CD4-positive, alpha-beta T cell treated with Interferon gamma for 1 hour (primary cell): ENCODE data around the gene GFY.
"Not testable (repeated sequence)": the region's sequence is repeated elsewhere in the genome, so short reads cannot be mapped to it uniquely, and the experiment has no call there.

ENCODE experiments used
- DNase-seq: peaks from one replicate; pipeline ENCODE4 v3.0.0-alpha.2; 2020

Gene GFY

DNA sequence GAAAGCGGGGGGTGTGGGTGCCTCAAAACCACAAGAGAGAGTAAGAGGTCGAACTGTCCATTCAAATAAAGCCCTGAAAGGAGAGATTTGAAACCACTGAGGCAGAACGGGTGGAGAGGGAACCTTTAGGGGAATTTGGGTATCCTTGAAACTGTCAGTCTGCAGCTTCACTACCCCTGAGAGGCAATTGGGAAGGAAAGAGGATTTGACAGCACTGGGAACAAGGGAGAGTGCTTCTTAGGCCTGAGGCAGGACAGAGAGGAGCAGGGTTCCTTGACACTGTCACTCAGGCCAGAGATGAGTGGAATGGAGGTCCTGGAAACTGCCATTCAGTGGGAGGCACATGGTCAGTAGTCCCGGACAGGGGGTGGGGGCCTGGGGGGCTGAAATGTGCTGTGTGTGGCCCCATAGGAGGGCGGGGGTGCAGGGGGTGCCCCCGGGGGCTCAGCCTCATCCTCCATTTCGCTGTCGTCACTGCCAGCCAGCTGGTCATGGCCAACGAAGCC is 5.0 kb downstream of the GFY start:
- no peak for DNase-seq

DNA sequence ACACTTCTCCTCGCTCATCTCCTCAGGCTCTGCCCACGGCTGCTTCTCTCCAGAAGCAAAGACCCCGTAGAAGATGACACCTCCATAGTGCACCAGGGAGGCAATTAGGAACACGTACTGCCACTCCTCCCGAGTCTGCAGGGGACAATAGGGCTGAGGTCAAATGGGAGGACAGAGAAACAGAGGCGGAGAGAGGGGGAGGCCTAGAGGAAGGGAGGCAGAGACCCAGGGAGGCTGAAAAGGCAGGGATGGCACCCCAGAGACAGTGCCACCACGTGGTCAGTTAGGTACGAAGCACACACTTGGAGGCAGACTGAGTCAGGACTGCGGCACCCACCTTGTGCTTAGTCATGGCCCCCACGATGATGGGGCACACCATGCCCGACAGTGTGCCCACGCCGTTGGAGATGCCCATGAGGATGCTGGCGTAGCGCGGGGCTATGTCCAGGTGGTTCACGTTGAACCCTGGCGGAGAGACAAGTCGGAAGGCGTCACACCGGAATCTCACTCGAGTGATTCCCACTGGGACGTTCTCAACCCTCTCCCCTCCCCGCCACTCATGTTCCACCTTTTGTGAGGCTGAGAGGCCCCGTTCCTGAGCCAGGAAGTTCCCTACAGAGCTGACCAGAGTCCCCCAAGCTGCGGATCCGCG is 5.6 kb downstream of the GFY start:
- DNase-seq: no peak

DNA sequence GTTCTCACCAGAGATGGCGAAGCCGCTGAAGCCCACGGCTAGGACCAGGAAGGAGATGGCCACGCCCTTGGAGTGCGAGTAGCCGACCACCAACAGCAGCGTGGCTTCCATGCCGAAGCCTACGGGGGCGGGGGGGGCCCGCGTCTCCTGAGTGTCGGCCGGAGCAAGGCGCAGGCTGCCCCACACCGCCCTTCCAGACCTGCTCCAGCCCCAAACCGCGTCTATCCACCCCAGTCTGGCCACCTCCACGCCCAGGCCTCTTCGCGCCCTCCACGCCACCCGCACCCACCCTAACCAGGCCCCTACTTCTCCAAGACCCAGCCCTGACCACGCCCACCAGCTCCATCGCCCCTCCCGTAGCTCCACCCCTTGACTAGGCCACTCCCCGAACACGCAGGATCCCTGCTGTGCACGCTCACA is 6.2 kb downstream of the GFY start:
- no peak for DNase-seq

DNA sequence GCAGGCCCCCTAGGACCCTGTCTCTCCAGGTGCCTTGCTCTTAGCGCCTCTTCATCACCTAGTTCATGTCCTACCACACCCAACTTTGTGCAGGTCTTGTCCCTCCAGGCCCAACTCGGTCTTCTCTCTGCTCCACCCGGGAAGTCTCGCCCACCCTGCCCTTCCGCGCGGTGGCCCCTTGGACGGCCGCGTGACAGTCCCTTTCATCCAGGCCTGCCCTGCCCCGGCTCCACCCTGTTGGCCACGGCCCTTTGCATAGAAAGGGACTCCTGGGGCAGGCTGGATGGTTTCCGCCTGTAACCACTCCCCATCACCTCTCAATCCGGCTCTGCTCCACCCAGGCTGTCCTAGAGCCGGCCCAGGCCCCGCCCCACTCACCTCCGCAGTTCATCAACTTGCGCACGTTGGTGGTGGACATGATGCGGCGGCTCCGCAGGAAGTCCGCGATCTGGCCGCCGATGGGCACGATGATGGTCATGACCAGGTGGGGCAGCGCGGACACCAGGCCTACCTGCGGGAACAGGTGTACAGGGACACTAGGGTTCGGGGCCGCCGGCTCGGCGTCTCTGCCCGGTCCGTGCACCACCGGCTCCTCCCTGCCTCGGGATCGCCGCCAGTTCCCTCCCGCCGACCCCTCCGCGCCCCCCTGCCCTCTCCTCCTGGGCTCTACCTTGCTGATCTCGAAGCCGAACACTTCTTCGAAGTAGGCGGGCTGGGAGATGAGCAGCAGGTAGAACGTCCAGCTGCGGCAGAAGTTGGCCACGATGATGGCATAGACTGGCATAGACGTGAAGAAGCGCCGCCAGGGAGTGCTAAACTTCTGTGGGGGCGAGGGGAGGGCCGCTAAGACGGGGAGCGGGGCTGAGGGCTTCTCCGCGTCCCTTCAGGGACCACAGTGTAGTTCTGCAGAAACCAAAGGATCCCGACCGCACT is 7.2 kb downstream of the GFY start:
- DNase-seq: no peak

DNA sequence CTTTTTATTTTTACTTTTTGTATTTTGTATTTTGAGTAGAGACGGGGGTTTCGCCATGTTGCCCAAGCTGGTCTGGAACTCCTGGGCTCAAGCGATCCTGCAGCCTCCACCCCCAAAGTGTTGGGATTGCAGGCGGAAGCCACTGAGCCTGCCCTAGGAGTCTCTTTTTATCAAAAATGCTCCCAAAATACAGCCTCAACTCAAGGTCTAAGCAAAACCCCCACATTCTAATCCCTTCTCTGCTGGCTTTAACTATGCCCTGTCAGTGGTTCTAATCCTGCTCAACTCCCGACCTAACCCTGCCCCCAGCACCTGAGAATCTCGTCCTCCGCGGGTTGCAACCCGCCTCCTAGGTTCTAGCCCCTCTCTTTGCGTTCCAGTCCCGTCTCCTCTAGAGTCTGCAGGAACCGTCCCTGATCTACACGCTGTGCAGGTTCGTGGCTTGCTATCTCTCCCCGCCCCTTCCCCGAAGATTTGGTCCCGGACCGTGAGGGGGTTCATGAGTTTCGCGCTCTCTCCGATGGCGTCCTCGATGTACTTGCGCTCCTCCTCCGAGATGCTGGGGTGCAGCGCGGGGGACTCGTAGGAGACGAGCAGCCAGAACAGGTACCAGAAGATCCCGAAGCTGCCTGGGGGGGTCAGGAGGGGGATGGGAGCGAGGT is 8.2 kb downstream of the GFY start:
- no peak for DNase-seq

DNA sequence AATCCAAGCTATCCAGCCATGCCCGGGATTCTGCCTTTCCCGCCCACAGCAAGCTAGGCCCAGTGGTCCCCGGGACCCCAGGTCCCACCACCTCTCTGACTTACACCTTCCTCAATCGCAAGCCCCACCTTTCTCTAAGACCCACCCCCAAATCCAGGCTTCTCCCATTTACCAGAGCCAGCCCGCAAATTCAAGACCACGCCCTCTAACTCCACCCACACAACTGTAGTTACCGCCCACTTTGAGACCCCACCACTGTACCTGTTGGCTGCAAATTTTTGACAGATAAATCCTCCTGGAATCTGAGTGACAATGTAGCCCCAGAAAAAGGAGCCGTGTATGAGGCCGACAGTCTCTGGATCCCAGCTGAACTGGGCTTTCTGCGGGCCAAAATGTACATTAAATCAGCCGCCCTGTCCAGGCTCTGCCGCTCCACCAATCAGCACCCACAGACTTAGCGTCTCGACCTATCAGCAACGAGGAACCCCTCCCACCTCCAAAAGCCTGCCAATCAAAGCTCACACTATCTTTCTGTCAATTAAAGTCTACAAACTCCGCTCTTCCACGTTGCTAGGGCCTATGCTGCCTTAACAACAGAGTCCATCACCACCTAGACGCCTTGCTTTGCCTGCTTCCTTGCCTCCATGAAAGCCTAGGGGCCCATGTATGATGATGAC is 9.9 kb downstream of the GFY start:
- DNase-seq: no peak

DNA sequence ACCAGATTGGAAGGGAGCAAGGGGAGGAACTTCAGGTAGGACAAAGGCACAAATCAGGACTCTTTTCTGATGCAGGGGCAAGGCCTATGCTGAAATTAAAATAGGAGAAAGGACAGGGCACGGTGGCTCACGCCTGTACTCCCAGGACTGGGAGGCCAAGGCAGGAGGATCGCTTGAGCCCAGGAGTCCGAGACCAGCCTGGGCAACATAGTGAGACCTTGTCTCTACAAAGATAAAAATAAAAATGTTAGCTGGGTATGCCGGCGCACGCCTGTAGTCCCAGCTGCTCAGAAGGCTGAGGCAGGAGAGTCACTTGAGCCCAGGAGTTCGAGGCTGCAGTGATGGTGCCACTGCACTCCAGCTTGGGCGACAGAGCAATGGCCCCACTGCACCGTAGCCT is 10.5 kb downstream of the GFY start:
- DNase-seq: no peak

DNA sequence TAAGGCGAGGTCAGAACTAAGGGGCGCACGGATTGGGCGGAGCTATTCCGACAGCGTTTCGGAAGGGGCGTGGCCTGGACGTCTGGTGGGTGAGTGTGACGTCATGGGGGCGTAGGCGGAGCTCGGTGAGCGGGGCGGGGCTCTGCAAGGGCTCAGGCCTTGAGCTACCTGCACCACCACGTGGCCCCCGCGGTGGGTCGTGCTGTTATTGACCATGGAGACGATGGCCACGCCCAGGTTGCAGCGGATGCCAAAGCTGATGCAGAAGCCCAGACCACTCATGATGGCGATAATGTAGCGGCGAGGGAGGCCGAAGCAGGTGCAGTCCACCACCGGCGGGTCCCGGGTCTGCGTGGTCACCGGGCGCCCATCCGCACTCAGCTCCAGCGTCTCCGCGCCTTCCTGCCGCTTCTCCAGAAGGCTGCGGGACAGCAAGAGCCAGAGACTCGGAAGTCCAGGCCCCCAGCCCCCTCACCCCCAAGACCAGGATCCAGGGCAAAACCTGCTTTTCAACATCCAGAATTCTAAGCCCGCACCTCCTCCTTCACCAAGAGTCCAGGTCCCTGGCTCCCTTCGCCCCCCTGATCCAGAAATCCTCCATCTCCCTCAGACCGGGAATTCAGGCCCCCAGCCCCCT is 11.3 kb downstream of the GFY start:
- peak; percentile 53 for DNase-seq

DNA sequence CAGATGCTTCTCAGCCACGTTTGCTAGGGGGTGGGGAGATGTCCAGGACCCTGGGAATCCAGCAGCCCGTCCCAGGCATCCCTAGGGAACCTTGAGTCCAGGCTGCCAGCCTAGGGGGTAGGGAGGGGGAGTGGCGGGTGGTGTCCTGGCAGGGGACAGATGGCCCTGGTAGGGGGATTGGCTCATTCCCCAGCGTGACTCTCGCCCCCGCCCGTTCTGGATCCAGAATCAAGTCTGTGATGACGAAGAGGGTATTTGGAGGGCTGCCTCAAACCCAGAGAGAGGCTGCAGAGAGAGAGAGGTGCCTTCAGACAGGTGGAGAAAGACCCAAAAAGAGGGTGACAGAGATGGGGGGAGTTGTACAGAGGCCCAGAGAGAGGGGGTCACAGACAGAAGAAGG is 12.0 kb downstream of the GFY start:
- no peak for DNase-seq

DNA sequence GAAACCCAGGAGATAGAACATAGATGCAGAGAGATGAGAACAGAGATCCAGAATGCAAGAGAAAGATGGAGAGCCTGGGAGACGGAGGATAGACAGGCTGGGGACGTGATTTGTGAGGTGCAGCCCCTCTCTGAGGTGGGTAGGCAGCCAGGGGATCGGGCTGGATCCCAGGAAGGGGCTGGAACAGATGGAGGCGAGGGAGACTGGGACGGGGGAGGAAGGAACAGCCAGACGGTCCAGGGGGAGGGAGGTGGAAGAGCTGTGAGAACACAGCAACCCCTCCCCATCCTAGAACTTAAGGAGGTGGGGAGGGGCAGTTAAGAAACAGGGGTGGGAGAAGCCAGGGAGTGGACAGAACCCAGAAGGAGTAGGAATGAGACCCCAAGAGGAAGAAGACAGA is 13.1 kb downstream of the GFY start:
- DNase-seq: no peak

DNA sequence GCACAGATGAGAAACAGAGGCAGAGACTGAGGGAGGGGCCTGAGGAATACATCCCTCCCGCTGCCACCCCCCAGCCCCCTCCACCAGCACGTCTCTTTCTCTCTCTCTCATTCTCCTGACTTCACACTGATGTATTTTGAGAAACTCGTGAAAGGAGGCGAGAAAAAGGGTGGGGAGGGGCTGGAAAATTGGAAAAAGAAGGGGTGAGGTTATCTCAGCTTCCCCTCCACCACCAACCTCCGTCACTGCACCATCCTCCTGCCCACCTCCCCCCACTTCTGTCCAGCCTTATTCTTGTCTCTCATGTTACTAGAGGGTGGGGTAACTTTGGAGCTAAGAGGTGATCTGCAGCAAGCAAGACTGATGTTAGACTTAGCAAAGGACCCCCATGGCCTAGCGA is 14.6 kb downstream of the GFY start:
- DNase-seq: no peak

DNA sequence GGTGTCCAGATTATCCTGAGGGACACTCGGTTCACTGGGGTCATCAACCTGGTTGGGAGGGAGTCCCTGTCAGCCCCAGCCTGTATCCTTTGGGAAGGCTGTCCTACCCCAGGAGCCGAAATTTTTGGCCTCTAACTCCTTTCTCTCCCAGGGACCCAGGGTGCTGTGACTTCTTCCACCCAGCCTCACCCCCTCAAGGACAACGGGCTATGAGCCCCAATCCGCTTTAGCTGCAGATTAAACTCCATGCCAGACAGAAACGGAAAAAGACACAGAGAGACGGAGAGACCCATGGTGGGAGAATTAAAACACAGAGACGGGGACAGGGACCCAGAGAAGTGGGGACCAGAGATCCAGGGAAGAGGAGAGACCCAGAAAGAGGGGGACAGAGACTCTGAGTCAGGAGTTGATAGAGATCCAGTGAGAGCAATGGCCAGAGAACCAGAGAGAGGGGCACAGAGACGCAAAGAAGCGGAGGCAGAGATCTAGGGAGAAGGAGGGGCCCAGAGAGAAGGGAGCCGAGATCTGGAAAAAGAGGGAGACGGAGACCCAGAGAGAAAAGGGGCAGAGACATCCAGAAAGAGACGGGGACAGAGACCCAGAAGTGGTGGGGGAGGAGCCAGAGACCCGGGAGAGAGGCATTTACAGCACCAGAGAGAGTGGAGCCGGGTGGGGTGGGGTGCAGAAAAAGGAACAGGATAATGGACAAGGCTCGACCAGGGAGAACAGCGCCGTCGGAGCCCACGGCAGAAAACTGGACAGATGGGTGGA is 15.4 kb downstream of the GFY start:
- DNase-seq: no peak

DNA sequence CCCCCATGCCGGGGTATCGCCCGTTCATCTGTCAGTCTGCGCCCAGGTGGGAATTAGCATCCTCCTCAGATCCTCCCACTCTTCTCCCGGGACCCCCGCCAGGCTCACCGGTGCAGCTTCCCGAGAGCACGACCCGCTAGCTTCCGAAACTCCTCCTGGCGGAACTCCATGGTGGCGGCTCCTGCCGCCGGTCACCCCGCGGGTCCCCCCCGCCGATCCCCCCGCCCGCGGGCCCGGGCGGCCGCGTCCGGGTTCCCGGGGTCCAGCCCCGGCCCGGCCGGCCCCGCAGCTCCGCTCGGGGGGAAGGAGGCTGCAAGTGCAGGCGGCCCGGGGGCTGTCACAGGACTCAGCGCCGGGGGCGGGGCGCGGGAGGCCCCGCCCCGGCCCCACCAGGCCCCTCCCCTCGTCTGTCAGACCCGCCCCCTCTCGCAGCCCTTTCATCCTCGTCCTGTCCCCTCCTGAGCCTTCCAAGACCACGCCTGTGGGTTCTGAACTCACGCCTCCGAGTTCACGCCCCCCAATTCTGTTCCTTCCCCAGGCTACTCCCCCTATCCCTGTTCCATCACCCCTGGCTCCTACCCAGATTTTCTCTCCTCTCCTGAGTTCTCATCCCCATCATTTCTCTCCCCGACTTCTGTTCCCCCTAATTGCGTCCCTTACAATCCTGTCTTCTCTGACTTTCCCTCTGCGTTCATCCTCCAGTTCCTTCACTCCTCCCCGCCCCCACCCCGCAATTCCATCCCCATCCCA is 16.2 kb downstream of the GFY start, which contains the start of gene SLC17A7:
SLC17A7 (minus strand) TSS at position 318 of the 750 bp plus-strand sequence; CDS start at position 170, 148 bp downstream.
- peak; percentile 39 for DNase-seq

DNA sequence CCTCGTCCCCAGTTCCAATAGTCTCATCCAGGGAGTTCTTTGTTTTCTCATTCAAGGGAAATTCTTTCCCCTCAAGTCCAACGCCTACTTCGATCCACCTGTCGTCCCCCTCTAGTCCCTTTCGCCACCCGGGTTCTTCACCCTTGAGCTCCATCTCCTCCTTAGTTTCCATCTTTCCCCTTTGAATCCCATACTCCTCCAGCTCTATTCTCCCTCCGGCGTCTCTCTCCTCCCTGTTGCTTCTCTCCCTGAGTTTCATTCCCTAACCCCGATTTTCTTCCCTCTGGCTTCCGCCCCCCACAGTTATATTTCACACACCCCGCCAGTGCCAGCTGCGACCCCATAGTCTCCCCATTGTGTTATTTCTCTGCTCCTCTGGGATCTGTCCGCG is 16.8 kb downstream of the GFY start:
- DNase-seq: no peak

DNA sequence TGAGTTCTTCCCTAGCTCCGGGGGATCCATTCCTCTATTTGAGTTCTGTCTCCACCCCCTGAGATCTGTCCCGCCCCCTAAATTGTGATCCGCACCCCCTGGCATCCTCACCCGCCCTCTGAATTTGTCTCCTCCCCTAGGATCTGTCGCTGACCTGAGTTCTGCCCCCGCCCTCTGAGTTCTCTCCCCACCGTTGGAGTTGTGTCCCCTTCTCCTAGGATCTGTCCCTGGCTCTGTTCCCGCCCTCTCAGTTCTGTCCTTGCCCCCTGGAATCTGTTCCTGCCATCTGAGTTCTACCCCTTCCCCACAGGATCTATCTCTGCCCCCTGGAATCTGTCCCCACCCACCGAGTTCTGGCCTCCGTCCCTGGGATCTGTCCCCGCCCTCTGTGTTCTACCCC is 17.2 kb downstream of the GFY start:
- DNase-seq: no peak

DNA sequence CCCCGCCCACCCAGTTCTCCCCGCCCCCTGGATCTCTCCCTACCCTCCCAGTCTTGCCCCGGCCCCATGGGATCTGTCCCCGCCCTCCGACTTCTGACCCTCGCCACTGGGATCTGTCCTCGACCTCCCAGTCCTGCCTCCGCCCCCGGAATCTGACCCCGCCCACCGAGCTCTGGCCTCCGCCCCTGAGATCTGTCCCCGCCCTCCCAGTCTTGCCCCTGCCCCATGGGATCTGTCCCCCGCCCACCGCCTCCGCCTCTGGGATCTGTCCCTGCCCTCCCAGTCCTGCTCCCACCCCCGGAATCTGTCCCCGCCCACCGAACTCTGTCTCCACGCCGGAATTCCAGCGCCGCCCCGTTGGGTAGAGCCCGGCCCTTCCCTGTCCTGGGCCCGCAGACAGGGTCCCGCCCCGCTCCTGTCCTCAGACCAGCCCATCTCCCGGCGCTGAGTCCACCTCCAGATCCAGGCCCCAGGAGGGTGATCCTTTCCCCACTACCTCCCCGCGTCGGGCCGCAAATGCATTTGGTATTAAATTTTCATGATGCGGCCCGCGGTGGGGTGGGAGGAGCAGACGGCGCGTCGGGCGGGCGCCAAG is 17.7 kb downstream of the GFY start:
- peak; percentile 42 for DNase-seq

DNA sequence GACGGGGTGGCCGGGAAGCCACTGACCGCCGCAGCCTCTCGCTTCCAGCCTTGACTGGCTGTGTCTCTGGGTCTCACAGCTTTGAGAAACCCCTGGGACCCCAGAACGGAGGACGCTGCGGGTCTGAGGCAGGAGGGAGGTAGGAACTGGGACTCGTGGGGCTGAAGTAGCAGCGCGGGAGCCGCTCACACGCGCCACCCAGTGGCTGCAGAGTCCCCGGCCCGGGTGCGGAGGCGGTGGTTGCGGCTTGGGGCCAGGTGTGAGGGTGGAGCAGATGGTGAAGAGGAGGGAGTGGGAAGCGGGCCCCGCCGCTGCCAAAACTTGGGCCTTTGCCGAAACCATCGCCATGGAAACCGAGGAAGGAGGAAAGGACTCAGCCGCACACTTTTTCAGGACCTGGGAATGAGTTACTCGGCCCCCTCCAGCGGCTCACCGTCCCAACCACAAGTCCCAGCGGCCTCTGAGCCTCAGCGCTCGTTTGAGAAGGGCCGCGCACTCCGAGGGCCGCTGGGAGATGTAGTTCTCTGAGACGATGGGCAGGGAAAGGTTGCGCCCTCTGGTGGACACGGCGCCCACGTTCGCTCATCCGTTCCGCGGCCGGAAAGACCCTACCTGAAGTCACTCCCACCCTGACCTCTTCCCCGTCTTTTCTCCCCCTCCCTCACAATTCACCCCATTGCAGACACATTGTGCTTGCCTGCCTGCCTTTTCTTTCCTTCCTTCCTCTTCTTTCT is 18.3 kb downstream of the GFY start:
- peak; percentile 92 for DNase-seq

DNA sequence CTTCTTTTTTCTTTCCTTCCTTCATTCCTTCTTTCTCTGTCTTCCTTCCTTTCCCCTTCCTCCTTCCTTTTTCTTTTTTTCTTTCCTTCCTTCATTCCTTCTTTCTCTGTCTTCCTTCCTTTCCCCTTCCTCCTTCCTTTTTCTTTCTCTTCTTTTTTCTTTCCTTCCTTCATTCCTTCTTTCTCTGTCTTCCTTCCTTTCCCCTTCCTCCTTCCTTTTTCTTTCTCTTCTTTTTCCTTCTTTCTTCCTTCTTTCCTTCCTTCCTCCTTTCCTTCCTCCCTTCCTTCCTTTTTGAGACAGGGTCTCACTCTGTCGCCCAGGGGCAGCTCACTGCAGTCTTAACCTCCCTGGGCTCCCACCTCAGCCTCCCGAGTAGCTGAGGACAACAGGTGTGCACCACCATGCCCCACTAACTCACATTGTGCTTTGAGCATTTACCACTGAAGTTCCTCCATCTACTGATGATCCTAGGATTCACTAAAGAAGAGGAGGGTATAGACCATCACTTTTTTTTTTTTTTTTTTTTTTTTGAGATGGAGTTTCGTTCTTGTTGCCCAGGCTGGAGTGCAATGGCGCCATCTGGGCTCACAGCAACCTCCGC is 19.0 kb downstream of the GFY start:
- DNase-seq: not testable (repeated sequence)

DNA sequence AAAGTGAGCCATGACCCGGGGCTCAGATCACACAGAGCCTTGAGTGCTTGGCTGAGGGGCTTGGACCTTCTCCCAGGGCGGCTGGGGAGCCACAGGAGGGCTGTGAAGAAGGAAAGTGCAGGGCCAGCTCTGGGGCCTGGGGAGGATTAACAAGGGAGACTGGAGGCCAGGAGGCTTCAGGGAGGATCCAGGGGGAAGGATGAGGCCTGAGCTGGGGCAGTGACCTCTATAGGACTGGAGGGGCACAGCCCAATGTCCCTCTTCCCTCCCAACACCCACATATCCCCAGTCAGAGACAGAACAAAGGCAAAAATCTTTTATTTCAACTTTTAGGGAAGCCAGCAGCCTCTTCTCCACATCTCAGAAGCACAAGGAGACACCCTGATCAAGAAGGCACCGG is 20.8 kb downstream of the GFY start:
- no peak for DNase-seq
